ENCODE results near the gene FGF6.

GRCh38 chr12:4447151-4447550, 1.5 kb upstream of the FGF6 start:
- TF ChIP-seq CTCF (IDR thresholded peaks at IDR 0.05; ENCODE audit: borderline replicate concordance, extremely low read depth, low read length, poor library complexity, severe bottlenecking) = no peak
- TF ChIP-seq EZH2 (IDR thresholded peaks at IDR 0.05; ENCODE audit: borderline replicate concordance, low read depth, low read length, severe bottlenecking) = no peak

Measured in DND-41 (cell line).